ENCODE measurements around the gene SAV1. TPM values are rescaled to one million over a fixed set of nuclear protein-coding genes. Genes with fewer than 3 reads are reported as not detected.

SAV1 gene
- total RNA-seq, 1 experiment from 2014 or later = 64.1 TPM

- Mint-ChIP-seq H3K4me3 (no peak overlapping the region), H3K27me3 (ENCODE audit: low read depth) (no peaks in the 10 kb centered on the region), H3K4me1 (peaks cover 25% of the 10 kb centered on the region), H3K36me3 (peaks cover 24% of the 10 kb centered on the region), H3K9me3 (no peaks in the 10 kb centered on the region), H3K27ac (peak overlapping the region; percentile 59)
- ATAC-seq = peak; percentile 30; the same call in 1 of the 2 replicates
- TF ChIP-seq STAT6 (CRISPR knock-in tag; conservative IDR thresholded peaks at IDR 0.05; ENCODE audit: low read depth) (no peak), NFE2L1 (CRISPR knock-in tag; IDR thresholded peaks at IDR 0.05) (no peak), E2F4 (CRISPR knock-in tag; IDR thresholded peaks at IDR 0.05; ENCODE audit: borderline replicate concordance, low read depth) (no peak), ESRRA (CRISPR knock-in tag; IDR thresholded peaks at IDR 0.05; ENCODE audit: borderline replicate concordance) (no peak), TEAD4 (CRISPR knock-in tag; IDR thresholded peaks at IDR 0.05) (no peak), IRF2 (CRISPR knock-in tag; IDR thresholded peaks at IDR 0.05; ENCODE audit: borderline replicate concordance, low read depth) (no peak), GTF2I (CRISPR knock-in tag; conservative IDR thresholded peaks at IDR 0.05) (no peak), TP53 (CRISPR knock-in tag; IDR thresholded peaks at IDR 0.05) (no peak), PRDM15 (CRISPR knock-in tag; IDR thresholded peaks at IDR 0.05) (no peak), ATF6 (CRISPR knock-in tag; IDR thresholded peaks at IDR 0.05) (no peak), TEAD1 (CRISPR knock-in tag; IDR thresholded peaks at IDR 0.05) (no peak), GRHL2 (CRISPR knock-in tag; IDR thresholded peaks at IDR 0.05; ENCODE audit: insufficient replicate concordance, severe bottlenecking) (no peak), MLX (CRISPR knock-in tag; IDR thresholded peaks at IDR 0.05) (no peak)
- TF ChIP-seq, protein P1, sequence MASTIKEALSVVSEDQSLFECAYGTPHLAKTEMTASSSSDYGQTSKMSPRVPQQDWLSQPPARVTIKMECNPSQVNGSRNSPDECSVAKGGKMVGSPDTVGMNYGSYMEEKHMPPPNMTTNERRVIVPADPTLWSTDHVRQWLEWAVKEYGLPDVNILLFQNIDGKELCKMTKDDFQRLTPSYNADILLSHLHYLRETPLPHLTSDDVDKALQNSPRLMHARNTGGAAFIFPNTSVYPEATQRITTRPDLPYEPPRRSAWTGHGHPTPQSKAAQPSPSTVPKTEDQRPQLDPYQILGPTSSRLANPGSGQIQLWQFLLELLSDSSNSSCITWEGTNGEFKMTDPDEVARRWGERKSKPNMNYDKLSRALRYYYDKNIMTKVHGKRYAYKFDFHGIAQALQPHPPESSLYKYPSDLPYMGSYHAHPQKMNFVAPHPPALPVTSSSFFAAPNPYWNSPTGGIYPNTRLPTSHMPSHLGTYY (CRISPR knock-in tag; IDR thresholded peaks at IDR 0.05) = no peak
- TF ChIP-seq, protein P2, sequence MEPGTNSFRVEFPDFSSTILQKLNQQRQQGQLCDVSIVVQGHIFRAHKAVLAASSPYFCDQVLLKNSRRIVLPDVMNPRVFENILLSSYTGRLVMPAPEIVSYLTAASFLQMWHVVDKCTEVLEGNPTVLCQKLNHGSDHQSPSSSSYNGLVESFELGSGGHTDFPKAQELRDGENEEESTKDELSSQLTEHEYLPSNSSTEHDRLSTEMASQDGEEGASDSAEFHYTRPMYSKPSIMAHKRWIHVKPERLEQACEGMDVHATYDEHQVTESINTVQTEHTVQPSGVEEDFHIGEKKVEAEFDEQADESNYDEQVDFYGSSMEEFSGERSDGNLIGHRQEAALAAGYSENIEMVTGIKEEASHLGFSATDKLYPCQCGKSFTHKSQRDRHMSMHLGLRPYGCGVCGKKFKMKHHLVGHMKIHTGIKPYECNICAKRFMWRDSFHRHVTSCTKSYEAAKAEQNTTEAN (CRISPR knock-in tag; IDR thresholded peaks at IDR 0.05) = no peak
- TF ChIP-seq, protein P3, sequence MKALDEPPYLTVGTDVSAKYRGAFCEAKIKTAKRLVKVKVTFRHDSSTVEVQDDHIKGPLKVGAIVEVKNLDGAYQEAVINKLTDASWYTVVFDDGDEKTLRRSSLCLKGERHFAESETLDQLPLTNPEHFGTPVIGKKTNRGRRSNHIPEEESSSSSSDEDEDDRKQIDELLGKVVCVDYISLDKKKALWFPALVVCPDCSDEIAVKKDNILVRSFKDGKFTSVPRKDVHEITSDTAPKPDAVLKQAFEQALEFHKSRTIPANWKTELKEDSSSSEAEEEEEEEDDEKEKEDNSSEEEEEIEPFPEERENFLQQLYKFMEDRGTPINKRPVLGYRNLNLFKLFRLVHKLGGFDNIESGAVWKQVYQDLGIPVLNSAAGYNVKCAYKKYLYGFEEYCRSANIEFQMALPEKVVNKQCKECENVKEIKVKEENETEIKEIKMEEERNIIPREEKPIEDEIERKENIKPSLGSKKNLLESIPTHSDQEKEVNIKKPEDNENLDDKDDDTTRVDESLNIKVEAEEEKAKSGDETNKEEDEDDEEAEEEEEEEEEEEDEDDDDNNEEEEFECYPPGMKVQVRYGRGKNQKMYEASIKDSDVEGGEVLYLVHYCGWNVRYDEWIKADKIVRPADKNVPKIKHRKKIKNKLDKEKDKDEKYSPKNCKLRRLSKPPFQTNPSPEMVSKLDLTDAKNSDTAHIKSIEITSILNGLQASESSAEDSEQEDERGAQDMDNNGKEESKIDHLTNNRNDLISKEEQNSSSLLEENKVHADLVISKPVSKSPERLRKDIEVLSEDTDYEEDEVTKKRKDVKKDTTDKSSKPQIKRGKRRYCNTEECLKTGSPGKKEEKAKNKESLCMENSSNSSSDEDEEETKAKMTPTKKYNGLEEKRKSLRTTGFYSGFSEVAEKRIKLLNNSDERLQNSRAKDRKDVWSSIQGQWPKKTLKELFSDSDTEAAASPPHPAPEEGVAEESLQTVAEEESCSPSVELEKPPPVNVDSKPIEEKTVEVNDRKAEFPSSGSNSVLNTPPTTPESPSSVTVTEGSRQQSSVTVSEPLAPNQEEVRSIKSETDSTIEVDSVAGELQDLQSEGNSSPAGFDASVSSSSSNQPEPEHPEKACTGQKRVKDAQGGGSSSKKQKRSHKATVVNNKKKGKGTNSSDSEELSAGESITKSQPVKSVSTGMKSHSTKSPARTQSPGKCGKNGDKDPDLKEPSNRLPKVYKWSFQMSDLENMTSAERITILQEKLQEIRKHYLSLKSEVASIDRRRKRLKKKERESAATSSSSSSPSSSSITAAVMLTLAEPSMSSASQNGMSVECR (CRISPR knock-in tag; IDR thresholded peaks at IDR 0.05; ENCODE audit: borderline replicate concordance) = no peak
- CTCF ChIA-PET = no interaction called here
- POLR2A ChIA-PET = no interaction called here
- DNase-seq (ENCODE audit: low spot score) = no peak
Observed at GRCh38 chr14:50647282-50647681, 20.8 kb downstream of the SAV1 start.
